Activated CD8-positive, alpha-beta T cell treated with anti-CD3 and anti-CD28 coated beads for 36 hours (primary cell): ENCODE measurements around the gene CFAP300. TPM values are rescaled to one million over a fixed set of nuclear protein-coding genes. Genes with fewer than 3 reads are reported as not detected.

Source experiments
- ATAC-seq: fragments of 200-7000 bp; cut with Tn5 transposase; one replicate; pipeline ENCODE4 v1.10.0; 2021; ENCODE audit warnings: mild to moderate bottlenecking, moderate library complexity
- CTCF ChIA-PET: fragments of 350-600 bp; sonication (Branson Sonifier 250); formaldehyde crosslinking; loops from one replicate; lab custom pipeline; 2021; ENCODE audit warnings: antibody characterized with exemption; lab: Charles Lee
- POLR2A ChIA-PET: fragments of 350-600 bp; sonication (Branson Sonifier 250); formaldehyde crosslinking; loops from one replicate; lab custom pipeline; 2021; ENCODE audit warnings: antibody characterized with exemption; lab: Charles Lee
- DNase-seq: peaks from one replicate; pipeline ENCODE4 v3.0.0-alpha.2; 2020
- H3K27ac Mint-ChIP-seq: one replicate; pipeline ENCODE4 v1.8.0; 2021; ENCODE audit warnings: mild to moderate bottlenecking, mixed read lengths
- H3K27me3 Mint-ChIP-seq: one replicate; pipeline ENCODE4 v1.8.0; 2021; ENCODE audit warnings: mixed read lengths
- H3K36me3 Mint-ChIP-seq: one replicate; pipeline ENCODE4 v1.8.0; 2021; ENCODE audit warnings: low read depth, mixed read lengths
- H3K4me1 Mint-ChIP-seq: one replicate; pipeline ENCODE4 v1.8.0; 2021; ENCODE audit warnings: low read depth, mixed read lengths
- H3K4me3 Mint-ChIP-seq: one replicate; pipeline ENCODE4 v1.8.0; 2021; ENCODE audit warnings: mild to moderate bottlenecking, moderate library complexity, mixed read lengths
- H3K9me3 Mint-ChIP-seq: one replicate; pipeline ENCODE4 v1.8.0; 2021; ENCODE audit warnings: mixed read lengths
- intact Hi-C: fragments of 100-400 bp; cut with micrococcal nuclease; formaldehyde crosslinking; loops from one replicate; pipeline ENCODE4 v1.10.0; 2022
- total RNA-seq, 2 experiments: library from RNA; stranded (reverse); gene quantifications; one replicate each; pipeline ENCODE4 v1.2.3, GENCODE V29; 2021
- TF ChIP-seq, protein P1 (sequence below): fragments of 200-600 bp; IDR thresholded peaks from one replicate; pipeline ENCODE4 v1.8.0; 2022; ENCODE audit warnings: antibody characterized with exemption, mild to moderate bottlenecking

CFAP300 gene
- total RNA-seq, 2 experiments from 2014 or later: not detected

DNA sequence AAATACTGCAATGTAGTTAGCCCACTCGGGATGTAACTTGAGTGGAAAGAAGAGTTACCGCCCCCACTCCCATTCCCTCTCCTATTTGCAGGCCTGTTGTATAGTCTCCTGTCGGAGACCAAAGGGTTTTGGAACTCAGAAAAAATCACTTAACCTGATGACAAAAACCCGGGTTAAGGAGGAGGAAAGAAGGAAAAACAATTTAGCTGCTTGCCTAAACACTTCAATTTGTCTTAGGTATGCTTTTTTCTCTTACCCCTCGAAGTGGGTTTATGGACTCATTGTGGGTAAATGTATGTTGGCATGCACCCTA, 65.2 kb downstream of the CFAP300 start:
- TF ChIP-seq, protein P1, sequence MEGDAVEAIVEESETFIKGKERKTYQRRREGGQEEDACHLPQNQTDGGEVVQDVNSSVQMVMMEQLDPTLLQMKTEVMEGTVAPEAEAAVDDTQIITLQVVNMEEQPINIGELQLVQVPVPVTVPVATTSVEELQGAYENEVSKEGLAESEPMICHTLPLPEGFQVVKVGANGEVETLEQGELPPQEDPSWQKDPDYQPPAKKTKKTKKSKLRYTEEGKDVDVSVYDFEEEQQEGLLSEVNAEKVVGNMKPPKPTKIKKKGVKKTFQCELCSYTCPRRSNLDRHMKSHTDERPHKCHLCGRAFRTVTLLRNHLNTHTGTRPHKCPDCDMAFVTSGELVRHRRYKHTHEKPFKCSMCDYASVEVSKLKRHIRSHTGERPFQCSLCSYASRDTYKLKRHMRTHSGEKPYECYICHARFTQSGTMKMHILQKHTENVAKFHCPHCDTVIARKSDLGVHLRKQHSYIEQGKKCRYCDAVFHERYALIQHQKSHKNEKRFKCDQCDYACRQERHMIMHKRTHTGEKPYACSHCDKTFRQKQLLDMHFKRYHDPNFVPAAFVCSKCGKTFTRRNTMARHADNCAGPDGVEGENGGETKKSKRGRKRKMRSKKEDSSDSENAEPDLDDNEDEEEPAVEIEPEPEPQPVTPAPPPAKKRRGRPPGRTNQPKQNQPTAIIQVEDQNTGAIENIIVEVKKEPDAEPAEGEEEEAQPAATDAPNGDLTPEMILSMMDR: no peak
- POLR2A ChIA-PET: no interaction called here
- no peak for DNase-seq
- Mint-ChIP-seq H3K36me3 (no peaks in the 10 kb centered on the region), H3K4me3 (no peak overlapping the region), H3K4me1 (peaks cover 11% of the 10 kb centered on the region), H3K9me3 (no peaks in the 10 kb centered on the region), H3K27ac (no peak overlapping the region), H3K27me3 (peaks cover 50% of the 10 kb centered on the region)
- intact Hi-C loops: no loop called here
- ATAC-seq: no peak
- CTCF ChIA-PET: no interaction called here

DNA sequence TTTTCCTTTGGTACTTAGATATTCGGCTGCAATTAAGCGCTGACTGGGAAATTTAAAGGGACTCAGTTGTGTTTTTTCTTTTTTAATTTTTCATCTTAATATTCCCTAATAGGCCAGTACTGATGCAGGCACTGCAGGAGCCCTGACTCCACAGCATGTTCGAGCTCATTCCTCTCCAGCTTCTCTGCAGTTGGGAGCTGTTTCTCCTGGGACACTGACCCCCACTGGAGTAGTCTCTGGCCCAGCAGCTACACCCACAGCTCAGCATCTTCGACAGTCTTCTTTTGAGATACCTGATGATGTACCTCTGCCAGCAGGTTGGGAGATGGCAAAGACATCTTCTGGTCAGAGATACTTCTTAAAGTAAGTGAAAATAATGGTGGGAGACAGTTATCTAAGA, 66.8 kb downstream of the CFAP300 start:
- CTCF ChIA-PET: no interaction called here
- POLR2A ChIA-PET: no interaction called here
- Mint-ChIP-seq H3K4me3 (no peak overlapping the region), H3K9me3 (no peaks in the 10 kb centered on the region), H3K4me1 (peaks cover 11% of the 10 kb centered on the region), H3K27ac (no peak overlapping the region), H3K36me3 (no peaks in the 10 kb centered on the region), H3K27me3 (peaks cover 43% of the 10 kb centered on the region)
- no peak for ATAC-seq
- DNase-seq: no peak
- TF ChIP-seq, protein P1: no peak
- intact Hi-C loops: no loop called here

DNA sequence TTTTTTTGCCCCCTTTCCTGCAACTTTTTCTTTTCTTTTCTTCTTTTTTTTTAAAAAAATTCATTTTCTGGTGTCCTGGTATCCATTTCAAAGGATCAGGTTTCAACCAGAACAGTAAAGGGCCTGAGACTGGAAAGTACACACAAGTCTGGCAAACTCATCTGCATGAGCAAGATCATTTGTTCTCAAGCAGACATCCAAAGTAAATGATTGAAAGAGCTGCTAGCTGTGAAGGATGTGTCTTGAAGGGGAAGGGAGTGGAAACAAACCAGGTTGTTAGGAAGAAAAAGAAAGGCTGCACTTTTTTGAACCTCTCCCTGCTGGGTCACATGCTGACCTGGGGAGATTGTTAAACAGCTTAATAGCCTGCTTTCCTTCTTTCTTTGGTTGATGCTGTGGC, 68.3 kb downstream of the CFAP300 start:
- intact Hi-C loops: no loop called here
- Mint-ChIP-seq H3K9me3 (no peaks in the 10 kb centered on the region), H3K27me3 (peaks cover 34% of the 10 kb centered on the region)

DNA sequence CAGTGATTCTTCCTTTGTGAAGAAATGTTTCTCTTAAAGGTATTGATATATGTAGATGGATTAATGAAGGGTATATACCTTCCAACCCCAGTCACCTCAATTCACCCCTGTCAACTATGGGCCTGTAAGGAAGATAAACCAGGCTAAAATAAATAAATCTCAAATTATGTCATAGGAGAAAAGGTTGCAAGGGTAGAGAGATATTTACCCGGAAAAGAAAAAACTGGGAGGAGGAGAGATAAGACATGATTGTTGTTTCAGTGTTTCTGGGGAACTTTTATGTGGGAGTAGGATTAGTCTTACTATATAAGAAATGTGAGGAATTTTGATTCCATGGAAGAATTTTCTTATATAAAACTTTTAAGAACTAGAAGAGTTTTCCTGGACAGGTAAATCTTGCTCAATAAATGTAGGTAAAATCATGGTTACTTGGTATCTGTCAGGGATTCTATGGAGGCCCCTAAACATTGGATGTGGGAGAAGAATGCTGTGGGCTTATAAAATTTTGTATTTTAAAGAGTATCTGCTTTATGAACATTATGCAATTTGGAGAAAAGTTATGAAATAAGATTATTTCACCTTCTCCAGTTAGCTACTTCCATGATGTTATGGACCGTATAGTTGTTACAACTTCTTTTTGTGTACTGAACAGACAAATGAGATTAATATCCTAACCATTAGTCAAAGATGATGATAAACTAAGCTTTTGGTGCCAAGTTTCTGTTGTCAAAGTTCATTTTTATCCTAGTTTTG, 69.4 kb downstream of the CFAP300 start:
- no peak overlapping the region for H3K4me3 Mint-ChIP-seq
- peaks cover 34% of the 10 kb centered on the region for H3K27me3 Mint-ChIP-seq
- ChIA-PET POLR2A (no interaction called here), CTCF (no interaction called here)
- no peak overlapping the region for H3K27ac Mint-ChIP-seq
- no peaks in the 10 kb centered on the region for H3K36me3 Mint-ChIP-seq
- DNase-seq: no peak
- intact Hi-C loops: no loop called here
- TF ChIP-seq, protein P1: no peak
- H3K9me3 Mint-ChIP-seq: no peaks in the 10 kb centered on the region
- no peak for ATAC-seq
- peaks cover 5% of the 10 kb centered on the region for H3K4me1 Mint-ChIP-seq

More for the DNA sequence above, 68.3 kb downstream of the CFAP300 start:
- Mint-ChIP-seq H3K4me1 (peaks cover 6% of the 10 kb centered on the region), H3K36me3 (no peaks in the 10 kb centered on the region), H3K27ac (no peak overlapping the region), H3K4me3 (no peak overlapping the region)
- ATAC-seq: no peak
- no peak for DNase-seq
- TF ChIP-seq, protein P1: no peak
- POLR2A ChIA-PET: interaction anchor here (0.7 kb wide), 1 partner anchor 685 kb away, joined by 4 read pairs; no protein-coding TSS in a partner anchor
- CTCF ChIA-PET: no interaction called here

DNA sequence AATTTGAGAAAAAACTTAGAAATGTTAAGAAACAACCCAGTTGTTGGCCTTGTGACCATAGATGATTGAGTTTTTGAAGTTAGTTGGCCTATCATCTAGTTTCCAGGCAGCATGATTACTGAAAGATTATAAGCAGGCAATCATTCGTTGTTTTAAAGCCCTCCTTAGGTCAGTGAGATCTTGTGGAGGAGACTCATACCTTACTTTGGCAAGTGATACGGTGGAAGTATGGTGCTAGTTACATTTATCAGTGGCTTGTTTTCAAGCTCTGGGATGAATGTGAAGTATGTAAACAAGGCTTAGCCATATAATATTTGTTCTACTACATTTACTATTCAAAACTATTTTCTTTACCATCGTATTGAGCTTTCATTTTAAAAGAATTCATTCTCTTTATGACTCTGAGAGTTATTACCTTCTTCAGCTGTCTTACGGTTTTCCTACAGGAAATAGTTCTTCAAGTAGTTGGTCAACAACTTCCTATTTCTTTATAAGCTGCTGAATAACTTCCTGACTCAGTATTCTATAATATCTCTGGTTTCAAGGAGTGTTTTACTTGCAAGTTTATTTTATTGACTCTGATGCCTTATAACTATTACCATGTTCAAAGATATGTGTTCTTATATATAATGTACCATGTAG, 70.4 kb downstream of the CFAP300 start:
- no peaks in the 10 kb centered on the region for H3K36me3 Mint-ChIP-seq

More for the DNA sequence above, 70.4 kb downstream of the CFAP300 start:
- no peak for ATAC-seq
- Mint-ChIP-seq H3K4me1 (no peaks in the 10 kb centered on the region), H3K4me3 (no peak overlapping the region), H3K27ac (no peak overlapping the region), H3K27me3 (peaks cover 24% of the 10 kb centered on the region), H3K9me3 (no peaks in the 10 kb centered on the region)
- ChIA-PET POLR2A (no interaction called here), CTCF (interaction anchor here (0.7 kb wide), 1 partner anchor 25 kb away, joined by 3 read pairs; no protein-coding TSS in a partner anchor)
- DNase-seq: no peak
- intact Hi-C loops: no loop called here
- TF ChIP-seq, protein P1: no peak
